Neural cell (in vitro differentiated cells): ENCODE measurements around the gene MYO6. TPM values are rescaled to one million over a fixed set of nuclear protein-coding genes. Genes with fewer than 3 reads are reported as not detected.

Source experiments
- H2AFZ ChIP-seq: fragments of 200-600, 300-800 bp; sonication (generic), shearing (Covaris generic); 2 replicates; pipeline ENCODE4 v1.6.0; 2014; ENCODE audit warnings: low read depth, mild to moderate bottlenecking, antibody characterized with exemption, low read length, moderate library complexity
- H3F3A ChIP-seq: fragments of 200-600 bp; shearing (Covaris generic); 2 replicates; pipeline ENCODE4 v1.6.1; 2016; ENCODE audit warnings: mild to moderate bottlenecking, moderate library complexity, mixed read lengths, antibody characterized with exemption, low read length; ENCODE audit not compliant: insufficient read depth, poor library complexity, severe bottlenecking
- H3K27ac ChIP-seq: fragments of 200-600, 300-800 bp; sonication (generic), shearing (Covaris generic); 2 replicates; pipeline ENCODE4 v1.5.1; 2014; ENCODE audit warnings: mild to moderate bottlenecking, low read length, moderate library complexity
- H3K27me3 ChIP-seq: fragments of 300-800, 200-600 bp; sonication (generic), shearing (Covaris generic); 2 replicates; pipeline ENCODE4 v1.6.0; 2014; ENCODE audit warnings: mild to moderate bottlenecking, low read depth, low read length, moderate library complexity; ENCODE audit not compliant: insufficient read depth
- H3K36me3 ChIP-seq: fragments of 300-800, 200-600 bp; sonication (generic), shearing (Covaris generic); 2 replicates; pipeline ENCODE4 v1.5.1; 2014; ENCODE audit warnings: mild to moderate bottlenecking, antibody characterized with exemption, low read length, moderate library complexity; ENCODE audit not compliant: insufficient read depth
- H3K4me2 ChIP-seq: fragments of 300-800, 200-600 bp; sonication (generic), shearing (Covaris generic); 2 replicates; pipeline ENCODE4 v1.6.0; 2014; ENCODE audit warnings: mild to moderate bottlenecking, low read length
- H3K4me3 ChIP-seq: fragments of 300-800, 200-600 bp; sonication (generic), shearing (Covaris generic); 2 replicates; pipeline ENCODE4 v1.5.1; 2014; ENCODE audit warnings: mild to moderate bottlenecking, low read length, moderate library complexity
- H3K79me2 ChIP-seq: fragments of 200-600 bp; shearing (Covaris generic); replicated peaks from 2 replicates; pipeline ENCODE4 v1.6.0; 2014; ENCODE audit warnings: mild to moderate bottlenecking, low read length, moderate library complexity; ENCODE audit not compliant: insufficient read depth
- H3K9ac ChIP-seq: fragments of 300-800, 200-600 bp; sonication (generic), shearing (Covaris generic); 2 replicates; pipeline ENCODE4 v1.6.1; 2016; ENCODE audit warnings: mild to moderate bottlenecking, low read length, mixed read lengths
- H3K9me2 ChIP-seq: fragments of 200-600 bp; shearing (Covaris generic); 2 replicates; pipeline ENCODE4 v1.6.1; 2016; ENCODE audit warnings: mild to moderate bottlenecking, low read length, mixed read lengths; ENCODE audit not compliant: insufficient read depth
- H3K9me3 ChIP-seq: fragments of 200-600, 300-800 bp; sonication (generic), shearing (Covaris generic); 2 replicates; pipeline ENCODE4 v1.6.1; 2016; ENCODE audit warnings: mild to moderate bottlenecking, mixed run types, low read length, moderate library complexity, mixed read lengths
- H4K20me1 ChIP-seq: fragments of 200-600 bp; shearing (Covaris generic); 2 replicates; pipeline ENCODE4 v1.6.1; 2016; ENCODE audit warnings: mild to moderate bottlenecking, mixed run types; ENCODE audit not compliant: insufficient read depth
- CTCF ChIP-seq: fragments of 450-650 bp; IDR thresholded peaks from 2 replicates; pipeline ENCODE4 v1.5.1; 2014; ENCODE audit warnings: antibody characterized with exemption, mild to moderate bottlenecking, moderate library complexity; ENCODE audit not compliant: poor library complexity, severe bottlenecking
- EP300 ChIP-seq: fragments of 450-650 bp; conservative IDR thresholded peaks from 2 replicates; pipeline ENCODE4 v1.6.1; 2014; ENCODE audit warnings: antibody characterized with exemption, mild to moderate bottlenecking, moderate library complexity; ENCODE audit not compliant: poor library complexity, severe bottlenecking
- EZH2 ChIP-seq: fragments of 200-600, 300-800 bp; shearing (Covaris generic), sonication (generic); IDR thresholded peaks from 2 replicates; pipeline ENCODE4 v1.6.1; 2014; ENCODE audit warnings: antibody characterized with exemption, low read length, borderline replicate concordance, mild to moderate bottlenecking; ENCODE audit not compliant: insufficient read depth, poor library complexity, severe bottlenecking
- MXI1 ChIP-seq: fragments of 450-650 bp; conservative IDR thresholded peaks from 2 replicates; pipeline ENCODE4 v1.6.1; 2014; ENCODE audit warnings: antibody characterized with exemption, mild to moderate bottlenecking; ENCODE audit not compliant: poor library complexity, severe bottlenecking
- POLR2AphosphoS5 ChIP-seq: IDR thresholded peaks from 2 replicates; pipeline ENCODE4 v1.6.1; 2012
- RAD21 ChIP-seq: fragments of 450-650 bp; conservative IDR thresholded peaks from 2 replicates; pipeline ENCODE4 v1.6.1; 2014; ENCODE audit warnings: antibody characterized with exemption, mild to moderate bottlenecking, moderate library complexity
- REST ChIP-seq: IDR thresholded peaks from 2 replicates; pipeline ENCODE4 v1.6.1; 2012; ENCODE audit warnings: borderline replicate concordance
- SMC3 ChIP-seq: fragments of 450-650 bp; conservative IDR thresholded peaks from 2 replicates; pipeline ENCODE4 v1.6.1; 2014; ENCODE audit warnings: antibody characterized with exemption, mild to moderate bottlenecking, moderate library complexity; ENCODE audit not compliant: poor library complexity
- TAF1 ChIP-seq: IDR thresholded peaks from 2 replicates; pipeline ENCODE4 v1.6.1; 2012; ENCODE audit warnings: low read depth
- polyA plus RNA-seq: library from polyadenylated mRNA; depleted of rRNA; stranded (reverse); fragments of >200 nt; gene quantifications from 2 replicates; pipeline ENCODE4 v1.2.3, GENCODE V29; 2014

MYO6 gene
- polyA plus RNA-seq, 1 donor from 2014 or later = 49.1 TPM

- Histone ChIP-seq H4K20me1 (no peaks in the 10 kb centered on the region), H3K4me3 (no peak overlapping the region), H3K9ac (no peak overlapping the region), H3K9me2 (no peaks in the 10 kb centered on the region), H3K9me3 (no peaks in the 10 kb centered on the region), H2AFZ (no peak overlapping the region), H3F3A (no peaks in the 10 kb centered on the region), H3K27ac (no peak overlapping the region), H3K36me3 (no peaks in the 10 kb centered on the region), H3K4me2 (no peak overlapping the region), H3K27me3 (no peaks in the 10 kb centered on the region), H3K79me2 (no peaks in the 10 kb centered on the region)
- TF ChIP-seq EZH2 (no peak), EP300 (no peak)
Observed at GRCh38 chr6:75800708-75801505, 51.9 kb downstream of the MYO6 start.

- no peaks in the 10 kb centered on the region for H3F3A ChIP-seq
- no peaks in the 10 kb centered on the region for H3K9me2 ChIP-seq
- no peak overlapping the region for H3K4me2 ChIP-seq
- no peak overlapping the region for H3K27ac ChIP-seq
- H4K20me1 ChIP-seq = no peaks in the 10 kb centered on the region
- H3K27me3 ChIP-seq = no peaks in the 10 kb centered on the region
- H3K79me2 ChIP-seq = no peaks in the 10 kb centered on the region
- no peak overlapping the region for H3K4me3 ChIP-seq
- H2AFZ ChIP-seq = no peak overlapping the region
- no peaks in the 10 kb centered on the region for H3K9me3 ChIP-seq
- H3K36me3 ChIP-seq = no peaks in the 10 kb centered on the region
- no peak overlapping the region for H3K9ac ChIP-seq
- TF ChIP-seq SMC3 = no peak
- no peak for TF ChIP-seq EP300
- TF ChIP-seq REST = no peak
- no peak for TF ChIP-seq TAF1
- TF ChIP-seq POLR2AphosphoS5 = no peak
- TF ChIP-seq CTCF = no peak
Observed at GRCh38 chr6:75802366-75802765, 53.3 kb downstream of the MYO6 start.

GRCh38 chr6:75808507-75808906, 59.5 kb downstream of the MYO6 start:
- Histone ChIP-seq H3F3A (no peaks in the 10 kb centered on the region), H3K4me3 (no peak overlapping the region), H3K79me2 (no peaks in the 10 kb centered on the region), H4K20me1 (no peaks in the 10 kb centered on the region), H3K27ac (no peak overlapping the region), H3K9me2 (no peaks in the 10 kb centered on the region), H3K9me3 (no peaks in the 10 kb centered on the region), H2AFZ (no peak overlapping the region), H3K4me2 (no peak overlapping the region), H3K9ac (no peak overlapping the region), H3K27me3 (no peaks in the 10 kb centered on the region), H3K36me3 (no peaks in the 10 kb centered on the region)
- TF ChIP-seq MXI1 (no peak), SMC3 (no peak), REST (no peak), RAD21 (no peak), TAF1 (no peak), CTCF (no peak), POLR2AphosphoS5 (no peak), EZH2 (no peak), EP300 (no peak)
